ENCODE results near the gene PDE6G.

DNA sequence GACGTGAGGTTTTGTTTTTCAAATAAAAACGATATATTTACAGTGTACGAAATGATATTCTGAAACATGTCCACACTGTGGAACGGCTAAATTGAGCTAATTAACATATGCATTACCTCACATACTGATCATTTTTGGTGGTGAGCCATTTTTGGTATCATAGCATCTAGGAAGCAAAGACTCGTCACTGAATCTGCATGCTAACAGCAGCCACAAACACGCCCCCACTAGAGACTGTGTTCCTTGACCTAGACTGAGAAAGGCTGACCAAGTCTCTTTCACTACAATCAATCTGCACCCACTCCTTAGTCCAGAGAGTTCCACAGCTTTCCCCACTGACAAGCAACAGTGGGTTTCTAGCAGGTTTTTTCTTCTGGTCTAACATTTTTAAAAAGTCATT is 48.9 kb downstream of the PDE6G start:
- TF ChIP-seq, protein P1, sequence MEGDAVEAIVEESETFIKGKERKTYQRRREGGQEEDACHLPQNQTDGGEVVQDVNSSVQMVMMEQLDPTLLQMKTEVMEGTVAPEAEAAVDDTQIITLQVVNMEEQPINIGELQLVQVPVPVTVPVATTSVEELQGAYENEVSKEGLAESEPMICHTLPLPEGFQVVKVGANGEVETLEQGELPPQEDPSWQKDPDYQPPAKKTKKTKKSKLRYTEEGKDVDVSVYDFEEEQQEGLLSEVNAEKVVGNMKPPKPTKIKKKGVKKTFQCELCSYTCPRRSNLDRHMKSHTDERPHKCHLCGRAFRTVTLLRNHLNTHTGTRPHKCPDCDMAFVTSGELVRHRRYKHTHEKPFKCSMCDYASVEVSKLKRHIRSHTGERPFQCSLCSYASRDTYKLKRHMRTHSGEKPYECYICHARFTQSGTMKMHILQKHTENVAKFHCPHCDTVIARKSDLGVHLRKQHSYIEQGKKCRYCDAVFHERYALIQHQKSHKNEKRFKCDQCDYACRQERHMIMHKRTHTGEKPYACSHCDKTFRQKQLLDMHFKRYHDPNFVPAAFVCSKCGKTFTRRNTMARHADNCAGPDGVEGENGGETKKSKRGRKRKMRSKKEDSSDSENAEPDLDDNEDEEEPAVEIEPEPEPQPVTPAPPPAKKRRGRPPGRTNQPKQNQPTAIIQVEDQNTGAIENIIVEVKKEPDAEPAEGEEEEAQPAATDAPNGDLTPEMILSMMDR (IDR thresholded peaks at IDR 0.05) = no peak
- no peak for TF ChIP-seq POLR2A (IDR thresholded peaks at IDR 0.05)
